ENCODE measurements around the gene ADRA2B. TPM values are rescaled to one million over a fixed set of nuclear protein-coding genes. Genes with fewer than 3 reads are reported as not detected.
A peak's percentile ranks its signal among the peaks of the same experiment; 100 is the strongest.

Gene ADRA2B
- total and polyA plus RNA-seq, 8 donors, result 0.04 to 1.5 (median 0.34) TPM

DNA sequence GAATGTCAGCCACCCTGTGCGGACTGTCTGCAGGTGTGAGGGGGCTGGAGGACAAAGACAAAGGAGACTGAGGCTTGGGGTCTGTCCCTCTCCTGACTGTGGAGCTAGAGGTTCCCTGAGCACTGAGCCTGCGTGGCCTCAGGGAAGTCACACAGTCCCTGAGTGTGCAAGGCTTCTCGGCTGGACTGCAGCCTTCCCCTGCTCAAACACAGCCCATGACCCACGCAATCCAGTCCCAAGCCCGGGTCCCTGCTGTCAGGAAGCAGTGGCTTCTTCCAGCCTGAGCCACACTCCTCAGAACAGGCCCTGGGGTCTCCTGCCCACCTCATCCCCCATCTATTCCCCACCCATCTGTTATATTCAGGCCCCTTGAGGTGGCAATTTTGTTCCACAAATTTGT is 19.2 kb upstream of the ADRA2B start:
- peak in 2 of 6 donors; percentile 5 to 20 for DNase-seq
- WGBS, 2 donors, result 76 to 81% methylated on average over 5 of the region's 5 CpGs
- intact Hi-C loops (cut with DNase I), result no loop called here
- Histone ChIP-seq H3K4me3 (no peak overlapping the region), H3K4me1 (no peaks in the 10 kb centered on the region), H3K36me3 (no peaks in the 10 kb centered on the region), H3K27ac (no peak overlapping the region), H3K9me3 (no peaks in the 10 kb centered on the region), H3K27me3 (no peaks in the 10 kb centered on the region)
- FAIRE-seq, result no peak
- TF ChIP-seq, protein P1, sequence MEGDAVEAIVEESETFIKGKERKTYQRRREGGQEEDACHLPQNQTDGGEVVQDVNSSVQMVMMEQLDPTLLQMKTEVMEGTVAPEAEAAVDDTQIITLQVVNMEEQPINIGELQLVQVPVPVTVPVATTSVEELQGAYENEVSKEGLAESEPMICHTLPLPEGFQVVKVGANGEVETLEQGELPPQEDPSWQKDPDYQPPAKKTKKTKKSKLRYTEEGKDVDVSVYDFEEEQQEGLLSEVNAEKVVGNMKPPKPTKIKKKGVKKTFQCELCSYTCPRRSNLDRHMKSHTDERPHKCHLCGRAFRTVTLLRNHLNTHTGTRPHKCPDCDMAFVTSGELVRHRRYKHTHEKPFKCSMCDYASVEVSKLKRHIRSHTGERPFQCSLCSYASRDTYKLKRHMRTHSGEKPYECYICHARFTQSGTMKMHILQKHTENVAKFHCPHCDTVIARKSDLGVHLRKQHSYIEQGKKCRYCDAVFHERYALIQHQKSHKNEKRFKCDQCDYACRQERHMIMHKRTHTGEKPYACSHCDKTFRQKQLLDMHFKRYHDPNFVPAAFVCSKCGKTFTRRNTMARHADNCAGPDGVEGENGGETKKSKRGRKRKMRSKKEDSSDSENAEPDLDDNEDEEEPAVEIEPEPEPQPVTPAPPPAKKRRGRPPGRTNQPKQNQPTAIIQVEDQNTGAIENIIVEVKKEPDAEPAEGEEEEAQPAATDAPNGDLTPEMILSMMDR (IDR thresholded peaks at IDR 0.05), result no peak
- no peak for ATAC-seq

- Histone ChIP-seq H3K27me3 (no peaks in the 10 kb centered on the region), H3K4me3 (no peak overlapping the region), H3K36me3 (no peaks in the 10 kb centered on the region), H3K4me1 (no peaks in the 10 kb centered on the region), H3K27ac (no peak overlapping the region), H3K9me3 (no peaks in the 10 kb centered on the region)
- WGBS, 2 donors, result 84 to 87% methylated on average over 9 of the region's 9 CpGs
- intact Hi-C loops (cut with DNase I), result no loop called here
- FAIRE-seq, result no peak
- ATAC-seq, result no peak
- DNase-seq, result peak in 2 of 6 donors; percentile 9 to 33
- TF ChIP-seq, protein P1 (IDR thresholded peaks at IDR 0.05), result no peak
Observed at GRCh38 chr2:96135171-96135570, 18.8 kb upstream of the ADRA2B start.

- FAIRE-seq (no peak), ATAC-seq (no peak), DNase-seq (peak in 2 of 6 donors; percentile 7 to 55)
- 69 to 71% methylated on average over 11 of the region's 11 CpGs for WGBS, 2 donors
- Histone ChIP-seq H3K4me3 (no peak overlapping the region), H3K27ac (no peak overlapping the region), H3K36me3 (no peaks in the 10 kb centered on the region), H3K4me1 (no peaks in the 10 kb centered on the region), H3K9me3 (no peaks in the 10 kb centered on the region), H3K27me3 (no peaks in the 10 kb centered on the region)
- intact Hi-C loops (cut with DNase I), result no loop called here
- TF ChIP-seq, protein P1 (IDR thresholded peaks at IDR 0.05), result no peak
Observed at GRCh38 chr2:96134421-96134820, 18.1 kb upstream of the ADRA2B start.

- DNase-seq, result peak in 2 of 6 donors; percentile 28 to 57
- no peaks in the 10 kb centered on the region for H3K27me3 ChIP-seq
- ATAC-seq, result no peak
- H3K36me3 ChIP-seq, result no peaks in the 10 kb centered on the region
- intact Hi-C loops (cut with DNase I), result no loop called here
- no peak overlapping the region for H3K4me3 ChIP-seq
- WGBS, 2 donors, result 88 to 91% methylated on average over 26 of the region's 26 CpGs
- no peak overlapping the region for H3K27ac ChIP-seq
- TF ChIP-seq, protein P1 (IDR thresholded peaks at IDR 0.05), result no peak
- H3K4me1 ChIP-seq, result no peaks in the 10 kb centered on the region
- FAIRE-seq, result no peak
- H3K9me3 ChIP-seq, result no peaks in the 10 kb centered on the region
Observed at GRCh38 chr2:96131813-96132745, 15.7 kb upstream of the ADRA2B start.

Measured in pancreas (tissue), 10 donors.